Activated T-cell treated with anti-CD3 and anti-CD28 coated beads, Interleukin-2, amount 50 U/mL, for 72 hours (primary cell): ENCODE measurements around the gene SMAGP. TPM values are rescaled to one million over a fixed set of nuclear protein-coding genes. Genes with fewer than 3 reads are reported as not detected.
A peak's percentile ranks its signal among the peaks of the same experiment; 100 is the strongest.
"Not testable (repeated sequence)": the region's sequence is repeated elsewhere in the genome, so short reads cannot be mapped to it uniquely, and the experiment has no call there.

Experiments
- ATAC-seq, 2 donors: fragments of 150-1000 bp; cut with Tn5 transposase; replicated peaks in 1 of 2; 2 replicates each; pipeline ENCODE4 v1.10.0; 2021; ENCODE audit warnings: moderate library complexity in 2 of 2, mild to moderate bottlenecking in 1 of 2
- DNase-seq, 2 donors: peaks; one replicate each; pipeline ENCODE4 v3.0.0; 2021 to 2022; ENCODE audit warnings: mixed read lengths in 1 of 2
- H3K27ac Mint-ChIP-seq: one replicate; pipeline ENCODE4 v1.8.0; 2022; ENCODE audit warnings: mild to moderate bottlenecking, moderate library complexity, mixed read lengths
- H3K27me3 Mint-ChIP-seq: one replicate; pipeline ENCODE4 v1.8.0; 2022; ENCODE audit warnings: low read depth, mixed read lengths
- H3K36me3 Mint-ChIP-seq, 2 donors: one replicate each; pipeline ENCODE4 v1.8.0; 2022; ENCODE audit warnings: mixed read lengths in 2 of 2, mild to moderate bottlenecking in 1 of 2; ENCODE audit not compliant: insufficient read depth in 2 of 2
- H3K4me1 Mint-ChIP-seq: one replicate; pipeline ENCODE4 v1.8.0; 2022; ENCODE audit warnings: low read depth, mixed read lengths
- H3K4me3 Mint-ChIP-seq, 2 donors: one replicate each; pipeline ENCODE4 v1.8.0; 2022; ENCODE audit warnings: mild to moderate bottlenecking in 2 of 2, mixed read lengths in 2 of 2, moderate library complexity in 2 of 2
- H3K9me3 Mint-ChIP-seq, 2 donors: one replicate each; pipeline ENCODE4 v1.8.0; 2022; ENCODE audit warnings: mixed read lengths in 2 of 2
- total RNA-seq, 2 donors: library from RNA; stranded (reverse); gene quantifications; one replicate each; pipeline ENCODE4 v1.2.3, GENCODE V29; 2022

SMAGP gene
- 1 to 10 TPM in 1 of 2 donors, under 1 TPM in 1; 0.86 to 2.1 TPM for total RNA-seq

DNA sequence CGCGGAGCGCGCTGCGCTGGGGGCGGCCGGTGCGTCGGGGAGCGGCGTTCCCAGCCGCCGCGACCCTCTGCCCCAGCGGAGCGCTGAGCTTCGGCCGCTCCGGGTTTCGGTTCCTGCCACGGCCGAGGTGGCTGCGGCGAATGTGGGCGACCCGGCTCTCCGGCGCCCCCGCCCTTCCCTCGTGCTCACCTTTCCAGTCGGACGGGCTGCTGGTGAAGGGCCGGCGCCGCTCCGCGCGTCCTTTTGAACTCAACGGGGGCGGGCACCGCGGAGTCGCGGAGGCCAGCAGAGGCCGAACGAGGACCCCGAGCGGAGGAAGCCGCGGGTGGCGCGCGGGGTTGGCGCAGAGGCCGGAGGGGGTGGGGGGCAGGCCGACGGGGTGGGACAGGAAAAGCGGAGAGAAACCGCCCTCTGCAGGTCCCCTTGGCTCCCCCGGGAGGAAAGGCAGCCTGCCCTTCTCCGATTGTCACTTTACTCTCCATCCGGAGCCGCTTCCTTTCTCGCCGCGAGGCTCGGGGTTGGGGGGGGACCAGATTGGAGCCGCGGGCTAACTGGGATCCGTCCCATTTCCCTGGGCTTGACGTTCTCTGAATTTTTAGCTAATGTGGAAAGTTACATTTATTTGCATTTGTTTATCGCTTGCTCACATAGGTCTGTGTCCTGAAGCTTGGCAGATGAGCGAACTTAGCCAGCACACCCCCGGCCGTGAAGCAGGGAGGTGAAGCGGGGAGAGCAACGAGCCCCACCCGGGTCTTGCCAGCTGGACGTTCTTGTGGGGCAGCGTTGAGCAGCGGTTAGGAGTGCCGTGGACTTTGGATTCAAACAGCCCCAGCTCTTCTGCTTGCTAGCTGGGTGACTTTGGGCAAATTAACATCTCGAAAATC, at the start of gene SMAGP:
TSS of gene SMAGP (minus strand) at position 349 of the 884 bp plus-strand sequence. CDS start 1,137 bp downstream, outside the sequence.
- peaks cover 22% of the 10 kb centered on the region for H3K27me3 Mint-ChIP-seq
- peak within 1 kb of the TSS; percentile 92 to 98 for H3K4me3 Mint-ChIP-seq
- peak within 1 kb of the TSS; percentile 82 for H3K27ac Mint-ChIP-seq
- H3K4me1 Mint-ChIP-seq = peaks cover 16% of the 10 kb centered on the region
- peak; percentile 63 to 64 for DNase-seq
- H3K36me3 Mint-ChIP-seq = peaks cover 0 to 1% of the 10 kb centered on the region in 2 donors
- peaks cover 0 to 2% of the 10 kb centered on the region in 2 donors for H3K9me3 Mint-ChIP-seq
- peak; percentile 68 to 73 for ATAC-seq

DNA sequence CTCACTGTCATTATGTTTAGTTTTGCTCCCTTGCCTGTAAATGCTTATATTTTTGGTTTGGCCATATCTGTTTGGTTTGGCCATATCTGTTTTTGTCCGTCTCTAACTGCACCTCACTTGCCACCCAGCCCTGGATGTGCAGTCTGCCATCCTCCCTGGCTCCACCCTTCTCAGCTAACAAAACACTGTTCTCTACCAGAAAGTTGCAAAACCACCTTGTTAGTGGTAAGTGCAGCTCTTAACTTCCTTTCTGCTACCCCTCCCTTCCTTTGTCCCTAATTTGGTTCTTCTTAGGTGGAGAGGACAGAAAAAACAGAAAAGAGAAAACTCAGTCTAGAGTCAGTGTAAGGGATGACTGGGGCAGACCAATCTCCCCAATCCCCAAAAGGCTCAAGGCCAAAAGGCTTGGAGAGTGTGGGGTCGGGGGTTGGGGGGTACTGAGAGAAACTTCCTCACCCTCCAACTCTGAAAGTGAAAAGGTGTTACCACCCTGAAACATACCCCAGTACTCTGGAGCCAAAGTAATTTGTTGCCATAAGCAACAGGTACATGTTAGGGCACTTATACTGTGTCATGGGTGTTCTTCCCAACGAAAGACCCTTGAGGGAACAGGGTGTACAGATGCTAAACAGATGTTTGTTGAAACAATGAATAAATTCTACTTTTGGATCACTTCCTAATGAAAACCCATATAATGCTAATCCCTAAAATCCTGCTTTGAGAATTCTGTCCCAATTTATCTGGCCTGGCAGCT, 48.8 kb upstream of the SMAGP start:
- Mint-ChIP-seq H3K4me1 (peaks cover 65% of the 10 kb centered on the region), H3K36me3 (peaks cover 18 to 24% of the 10 kb centered on the region in 2 donors), H3K4me3 (peak overlapping the region; percentile 38 to 65), H3K27me3 (no peaks in the 10 kb centered on the region), H3K27ac (peak overlapping the region; percentile 72), H3K9me3 (no peaks in the 10 kb centered on the region)
- ATAC-seq (peak in 1 of 2 donors; percentile 37), DNase-seq (no peak)

DNA sequence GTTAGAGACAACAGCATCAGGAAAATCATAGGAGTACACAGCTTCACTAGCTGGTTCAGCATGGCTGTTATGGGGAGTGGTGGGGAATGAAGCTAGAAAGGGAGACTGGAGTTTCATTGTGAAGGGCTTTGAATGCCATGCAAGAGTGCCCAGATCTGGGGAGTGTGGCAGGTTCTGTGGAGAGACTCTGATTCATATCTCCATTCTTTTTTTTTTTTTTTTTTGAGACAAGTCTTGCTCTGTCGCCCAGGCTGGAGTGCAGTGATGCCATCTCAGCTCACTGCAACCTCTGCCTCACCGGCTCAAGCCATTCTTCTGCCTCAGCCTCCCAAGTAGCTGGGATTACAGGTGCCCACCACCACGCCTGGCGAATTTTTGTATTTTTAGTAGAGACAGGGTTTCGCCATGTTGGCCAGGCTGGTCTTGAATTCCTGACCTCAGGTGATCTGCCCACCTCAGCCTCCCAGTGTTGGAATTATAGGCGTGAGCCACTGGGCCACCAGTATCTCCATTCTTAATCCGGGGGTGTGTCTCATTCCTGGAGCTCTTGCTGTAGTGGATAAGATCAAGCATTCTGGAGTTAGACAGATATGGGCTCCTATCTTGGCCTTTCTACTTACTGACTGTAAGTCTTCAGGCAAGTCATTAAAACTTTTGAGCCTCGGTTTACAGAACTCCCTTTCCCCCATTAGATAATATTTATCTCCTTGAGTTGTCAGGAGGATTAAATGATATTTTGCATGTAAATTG, 48.0 kb upstream of the SMAGP start:
- H3K27ac Mint-ChIP-seq = peak overlapping the region; percentile 48
- peaks cover 18 to 22% of the 10 kb centered on the region in 2 donors for H3K36me3 Mint-ChIP-seq
- not testable (repeated sequence) for H3K27me3 Mint-ChIP-seq, H3K9me3 Mint-ChIP-seq, DNase-seq
- H3K4me1 Mint-ChIP-seq = peaks cover 64% of the 10 kb centered on the region
- H3K4me3 Mint-ChIP-seq = peak overlapping the region; percentile 30 to 65
- peak in 1 of 2 donors; percentile 16 for ATAC-seq

DNA sequence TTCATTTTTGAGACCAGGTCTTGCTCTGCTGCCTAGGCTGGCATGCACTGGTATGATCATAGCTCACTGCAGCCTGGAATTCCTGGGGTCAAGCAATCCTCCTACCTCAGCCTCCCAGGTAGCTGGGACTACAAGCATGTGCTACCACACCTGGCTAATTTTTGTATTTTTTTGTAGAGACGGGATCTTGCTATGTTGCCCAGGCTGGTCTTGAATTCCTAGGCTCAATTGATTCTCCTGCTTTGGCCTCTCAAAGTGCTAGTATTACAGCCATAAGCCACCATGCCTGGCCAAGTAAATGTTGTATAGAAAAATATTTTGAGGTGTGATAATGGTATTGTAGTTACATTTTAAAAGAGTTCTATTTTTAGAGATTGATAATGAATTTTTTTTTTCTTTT, 41.2 kb upstream of the SMAGP start:
- H3K4me1 Mint-ChIP-seq = peaks cover 41% of the 10 kb centered on the region

GRCh38 chr12:51307655-51308593, 37.7 kb upstream of the SMAGP start:
- H3K36me3 Mint-ChIP-seq = peaks cover 9 to 38% of the 10 kb centered on the region in 2 donors
- H3K27me3 Mint-ChIP-seq = no peaks in the 10 kb centered on the region
- no peak overlapping the region for H3K4me3 Mint-ChIP-seq
- H3K9me3 Mint-ChIP-seq = no peaks in the 10 kb centered on the region
- H3K4me1 Mint-ChIP-seq = peaks cover 46% of the 10 kb centered on the region
- no peak for DNase-seq
- ATAC-seq = no peak
- H3K27ac Mint-ChIP-seq = peak overlapping the region; percentile 45

More for the DNA sequence above, 41.2 kb upstream of the SMAGP start:
- Mint-ChIP-seq H3K36me3 (peaks cover 5 to 29% of the 10 kb centered on the region in 2 donors), H3K27me3 (no peaks in the 10 kb centered on the region), H3K9me3 (no peaks in the 10 kb centered on the region), H3K4me3 (no peak overlapping the region), H3K27ac (no peak overlapping the region)
- no peak for DNase-seq
- ATAC-seq = no peak

GRCh38 chr12:51306507-51306906, 36.3 kb upstream of the SMAGP start:
- H3K9me3 Mint-ChIP-seq = no peaks in the 10 kb centered on the region
- H3K4me3 Mint-ChIP-seq = no peak overlapping the region
- peak overlapping the region; percentile 51 for H3K27ac Mint-ChIP-seq
- peaks cover 10 to 36% of the 10 kb centered on the region in 2 donors for H3K36me3 Mint-ChIP-seq
- DNase-seq (no peak), ATAC-seq (no peak)
- H3K4me1 Mint-ChIP-seq = peaks cover 42% of the 10 kb centered on the region
- H3K27me3 Mint-ChIP-seq = no peaks in the 10 kb centered on the region

- H3K4me1 Mint-ChIP-seq, H3K27me3 Mint-ChIP-seq, H3K4me3 Mint-ChIP-seq, DNase-seq, H3K27ac Mint-ChIP-seq, ATAC-seq, H3K9me3 Mint-ChIP-seq: not testable (repeated sequence)
- H3K36me3 Mint-ChIP-seq = peaks cover 8 to 27% of the 10 kb centered on the region in 2 donors
Observed at GRCh38 chr12:51300768-51301167, 30.6 kb upstream of the SMAGP start.

DNA sequence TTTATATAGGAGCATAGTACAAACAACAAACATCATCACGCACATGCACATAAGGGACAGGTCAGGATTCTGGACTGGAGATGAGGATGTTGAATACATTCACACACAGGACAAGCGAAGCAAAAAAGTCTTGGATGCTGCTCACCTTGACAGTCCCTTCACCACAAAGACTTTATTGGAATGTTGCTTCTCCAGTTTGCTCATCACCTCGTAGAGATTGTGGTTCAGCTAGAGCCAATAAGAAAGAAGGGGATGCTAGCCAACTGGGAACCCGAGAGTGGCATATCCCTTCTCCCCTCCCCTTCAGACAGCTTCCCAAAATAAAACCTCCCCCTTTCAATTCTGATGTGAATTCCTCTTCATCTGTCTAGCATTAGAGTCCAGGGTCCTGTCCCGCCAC, 25.4 kb upstream of the SMAGP start:
- H3K36me3 Mint-ChIP-seq = peaks cover 0 to 19% of the 10 kb centered on the region in 2 donors
- H3K27ac Mint-ChIP-seq = no peak overlapping the region
- H3K27me3 Mint-ChIP-seq = no peaks in the 10 kb centered on the region

DNA sequence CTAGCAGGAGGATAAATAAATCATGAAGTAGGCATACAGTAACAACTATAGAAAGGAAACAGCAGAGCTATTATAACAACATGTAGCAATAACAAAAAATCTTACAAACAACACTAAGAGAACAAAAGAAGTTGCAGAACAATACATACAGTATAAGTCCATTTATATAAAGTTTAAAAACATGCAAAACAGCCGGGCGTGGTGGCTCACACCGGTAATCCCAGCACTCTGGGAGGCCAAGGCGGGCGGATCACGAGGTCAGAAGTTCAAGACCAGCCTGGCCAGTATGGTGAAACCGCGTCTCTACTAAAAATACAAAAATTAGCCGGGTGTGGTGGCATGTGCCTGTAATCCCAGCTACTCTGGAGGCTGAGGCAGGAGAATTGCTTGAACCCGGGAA, 23.9 kb upstream of the SMAGP start:
- H3K27me3 Mint-ChIP-seq = not testable (repeated sequence)

More for the DNA sequence above, 25.4 kb upstream of the SMAGP start:
- Mint-ChIP-seq H3K4me3 (no peak overlapping the region), H3K4me1 (peaks cover 20% of the 10 kb centered on the region), H3K9me3 (no peaks in the 10 kb centered on the region)
- DNase-seq (no peak), ATAC-seq (no peak)

GRCh38 chr12:51293696-51294095, 23.5 kb upstream of the SMAGP start:
- Mint-ChIP-seq H3K4me1 (peaks cover 20% of the 10 kb centered on the region), H3K27ac (peak overlapping the region; percentile 42), H3K27me3 (no peaks in the 10 kb centered on the region), H3K4me3 (no peak overlapping the region), H3K9me3 (no peaks in the 10 kb centered on the region), H3K36me3 (peaks cover 8 to 22% of the 10 kb centered on the region in 2 donors)
- ATAC-seq (peak; percentile 32 to 50), DNase-seq (no peak)

More for the DNA sequence above, 23.9 kb upstream of the SMAGP start:
- DNase-seq, H3K4me3 Mint-ChIP-seq, H3K9me3 Mint-ChIP-seq, ATAC-seq: not testable (repeated sequence)
- Mint-ChIP-seq H3K4me1 (peaks cover 20% of the 10 kb centered on the region), H3K36me3 (peaks cover 8 to 22% of the 10 kb centered on the region in 2 donors), H3K27ac (peak overlapping the region; percentile 42)

GRCh38 chr12:51291603-51292513, 21.6 kb upstream of the SMAGP start:
- not testable (repeated sequence) for H3K27me3 Mint-ChIP-seq, H3K27ac Mint-ChIP-seq, H3K4me3 Mint-ChIP-seq, H3K9me3 Mint-ChIP-seq, DNase-seq, ATAC-seq
- Mint-ChIP-seq H3K36me3 (peaks cover 8 to 26% of the 10 kb centered on the region in 2 donors), H3K4me1 (peaks cover 20% of the 10 kb centered on the region)
